GM12878 (cell line): Measurements from ENCODE around the gene FAM200B. TPM values are rescaled to one million over a fixed set of nuclear protein-coding genes. Genes with fewer than 3 reads are reported as not detected.

Source experiments
- ATAC-seq: fragments of 200-7000 bp; cut with Tn5 transposase; 3 replicates; pipeline ENCODE4 v1.9.1; 2020; ENCODE audit warnings: mild to moderate bottlenecking, moderate library complexity
- BruUV-seq: library from RNA; stranded (reverse); fragments of 400-500 nt; replicated peaks from 2 replicates; lab custom pipeline; 2021; lab: Mats Ljungman, UMichigan
- CTCF ChIA-PET: fragments of 300-600 bp; sonication (Branson Sonifier 250); formaldehyde crosslinking; extraction: SDS; loops from one replicate; lab custom pipeline; 2021; ENCODE audit warnings: inconsistent platforms; lab: Yijun Ruan, JAX
- POLR2A ChIA-PET: fragments of 350-600 bp; formaldehyde crosslinking; extraction: SDS; loops from one replicate; lab custom pipeline; 2021; ENCODE audit warnings: inconsistent platforms; lab: Charles Lee
- RAD21 ChIA-PET: fragments of 300-600 bp; sonication (Branson Sonifier 250); formaldehyde crosslinking; loops from one replicate; lab custom pipeline; 2023; ENCODE audit warnings: antibody characterized with exemption; ENCODE audit not compliant: unreplicated experiment; lab: Charles Lee
- SMC1A ChIA-PET: fragments of 300-600 bp; sonication (Branson Sonifier 250); formaldehyde crosslinking; loops from one replicate; lab custom pipeline; 2023; ENCODE audit not compliant: unreplicated experiment, uncharacterized antibody; lab: Charles Lee
- DNase-seq: peaks from one replicate; pipeline ENCODE4 v3.0.0-alpha.2; 2011; ENCODE audit warnings: low read depth, low spot score
- FAIRE-seq: peaks from 3 replicates; lab custom pipeline; 2011; peaks lifted over from hg19 to GRCh38; lab: Jason Lieb, UNC
- H2AFZ ChIP-seq: 2 replicates; pipeline ENCODE4 v1.6.0; 2011; ENCODE audit warnings: low read depth, low read length, control low read depth; ENCODE audit not compliant: control insufficient read depth
- H3K27ac ChIP-seq: 2 replicates; pipeline ENCODE4 v1.5.1; 2011; ENCODE audit warnings: control low read depth; ENCODE audit not compliant: control insufficient read depth, insufficient read depth
- H3K27me3 ChIP-seq, 2 experiments: replicated peaks in 1 of 2; 2 replicates each; pipeline versions ENCODE4 v1.6.0 to v1.6.1; 2011; ENCODE audit warnings: low read length in 1 of 2; ENCODE audit not compliant: control insufficient read depth in 2 of 2, insufficient read depth in 2 of 2
- H3K36me3 ChIP-seq, 2 experiments: 2 replicates each; pipeline ENCODE4 v1.5.1; 2011; ENCODE audit warnings: low read length in 1 of 2; ENCODE audit not compliant: control insufficient read depth in 2 of 2, insufficient read depth in 2 of 2
- H3K4me1 ChIP-seq: 2 replicates; pipeline ENCODE4 v1.6.1; 2011; ENCODE audit warnings: mild to moderate bottlenecking, low read length, moderate library complexity, mixed read lengths; ENCODE audit not compliant: control insufficient read depth, insufficient read depth
- H3K4me2 ChIP-seq: 2 replicates; pipeline ENCODE4 v1.6.0; 2011; ENCODE audit warnings: control low read depth; ENCODE audit not compliant: control insufficient read depth, insufficient read depth
- H3K4me3 ChIP-seq: fragments of 200-600 bp; sonication (generic); 2 replicates; pipeline ENCODE4 v1.5.1; 2016
- H3K79me2 ChIP-seq: 2 replicates; pipeline ENCODE4 v1.6.0; 2011; ENCODE audit warnings: low read length; ENCODE audit not compliant: control insufficient read depth, insufficient read depth
- H3K9ac ChIP-seq: 2 replicates; pipeline ENCODE4 v1.8.0; 2011; ENCODE audit warnings: low read length, control low read depth, mixed read lengths; ENCODE audit not compliant: control insufficient read depth, insufficient read depth
- H3K9me3 ChIP-seq: replicated peaks from 3 replicates; pipeline ENCODE4 v1.5.1; 2011; ENCODE audit warnings: mild to moderate bottlenecking, low read length; ENCODE audit not compliant: control insufficient read depth, insufficient read depth
- H4K20me1 ChIP-seq: 2 replicates; pipeline ENCODE4 v1.6.0; 2011; ENCODE audit not compliant: control insufficient read depth, insufficient read depth
- ATF2 ChIP-seq: IDR thresholded peaks from 2 replicates; pipeline ENCODE4 v1.6.1; 2012; ENCODE audit warnings: low read length, inconsistent platforms
- BMI1 ChIP-seq: fragments of 450-650 bp; IDR thresholded peaks from 2 replicates; pipeline ENCODE4 v1.6.1; 2016; ENCODE audit warnings: mild to moderate bottlenecking, moderate library complexity, borderline replicate concordance
- CTCF ChIP-seq, 3 experiments: IDR thresholded peaks in 2 of 3; conservative IDR thresholded peaks in 1 of 3; 2 replicates each; pipeline ENCODE4 v1.5.1; 2011; ENCODE audit warnings: low read depth in 3 of 3, low read length in 3 of 3, mild to moderate bottlenecking in 3 of 3, control low read depth in 2 of 3, moderate library complexity in 2 of 3, inconsistent platforms in 1 of 3, mixed read lengths in 1 of 3; ENCODE audit not compliant: control insufficient read depth in 2 of 3, insufficient read depth in 1 of 3; ENCODE audit errors: extremely low read depth in 1 of 3
- EGR1 ChIP-seq, 2 experiments: IDR thresholded peaks; 1 replicate in 1 of 2; 2 replicates in 1 of 2; pipeline ENCODE4 v1.6.1; 2011 to 2012; ENCODE audit warnings: low read depth in 2 of 2, low read length in 2 of 2, borderline replicate concordance in 1 of 2, mild to moderate bottlenecking in 1 of 2, moderate library complexity in 1 of 2
- MAX ChIP-seq: IDR thresholded peaks from 2 replicates; pipeline ENCODE4 v1.6.1; 2012; ENCODE audit warnings: low read depth, low read length, improper control_type of control experiment
- MYC ChIP-seq: IDR thresholded peaks from 2 replicates; pipeline ENCODE4 v1.6.1; 2011; ENCODE audit warnings: mild to moderate bottlenecking, low read length, moderate library complexity, inconsistent platforms; ENCODE audit not compliant: insufficient read depth, insufficient replicate concordance, insufficient read length, severe bottlenecking
- STAT3 ChIP-seq: IDR thresholded peaks from 2 replicates; pipeline ENCODE4 v1.6.1; 2011; ENCODE audit warnings: low read depth, low read length, improper control_type of control experiment
- ZBED1 ChIP-seq: IDR thresholded peaks from 2 replicates; pipeline ENCODE4 v1.6.1; 2016; ENCODE audit warnings: borderline replicate concordance
- ZNF384 ChIP-seq: IDR thresholded peaks from 2 replicates; pipeline ENCODE4 v1.6.1; 2012; ENCODE audit warnings: low read depth, mild to moderate bottlenecking, low read length, improper control_type of control experiment, borderline replicate concordance
- WGBS: methylation state at CpG from one replicate; pipeline ENCODE4 v1.1.6; 2016; ENCODE audit warnings: low lambda C conversion rate; ENCODE audit not compliant: insufficient replicate concordance, insufficient coverage; ENCODE audit errors: missing lambda C conversion rate; 5-methylcytosine and 5-hydroxymethylcytosine counted together
- in situ Hi-C: fragments of 300-500 bp; cut with MboI; formaldehyde crosslinking; loops from 9 replicates; pipeline ENCODE4 v1.14.3; 2018; ENCODE audit warnings: mixed read lengths
- intact Hi-C: fragments of 100-400 bp; cut with micrococcal nuclease; formaldehyde crosslinking; loops from one replicate; pipeline ENCODE4 v1.14.2; 2022; ENCODE audit not compliant: unreplicated experiment
- polyA plus RNA-seq, 11 experiments: library from polyadenylated mRNA; depleted of rRNA in 4 of 11; unstranded in 6 of 11; stranded (reverse) in 5 of 11; fragments of >200 nt; fragmentation: Nextera tagmentation in 4 of 11; fragmentation: Illumina TruSeq in 1 of 11; extraction: Ambion mirVana in 4 of 11; extraction: Trizol in 1 of 11; gene quantifications; 1 replicate in 1 of 11; 2 replicates in 10 of 11; pipeline versions ENCODE4 v1.2.1 to v1.2.3, GENCODE V29; 2011 to 2016; ENCODE audit warnings: inconsistent platforms in 2 of 11, missing spikeins in 2 of 11, low read depth in 1 of 11
- total RNA-seq, 4 experiments: library from RNA; depleted of rRNA in 3 of 4; stranded (reverse); fragments of >200 nt in 3 of 4; fragmentation: Illumina TruSeq in 1 of 4; extraction: Trizol in 1 of 4; gene quantifications; 2 replicates each; pipeline versions ENCODE4 v1.2.1 to v1.2.3, GENCODE V29; 2013 to 2021

Gene FAM200B
- total and polyA plus RNA-seq, 10 of the 15 experiments (the other 5 are each of a cell fraction or from before 2014, with no cell fraction given): 13.8 to 48.5 (median 25.5) TPM

- Histone ChIP-seq H3K79me2 (peaks cover 1% of the 10 kb centered on the region; the same call in 1 of the 2 replicates), H3K27ac (no peak overlapping the region), H4K20me1 (no peaks in the 10 kb centered on the region), H3K27me3 (no peaks in the 10 kb centered on the region), H3K4me3 (no peak overlapping the region), H2AFZ (no peak overlapping the region), H3K36me3 (0 out of 4 replicates have a peak, but pooled peaks cover 0 to 4% of the 10 kb centered on the region in 2 experiments), H3K9ac (no peak overlapping the region), H3K9me3 (no peaks in the 10 kb centered on the region), H3K4me1 (no peaks in the 10 kb centered on the region), H3K4me2 (no peak overlapping the region)
- TF ChIP-seq CTCF (IDR thresholded peaks at IDR 0.05 in 2 of 3, conservative IDR thresholded peaks at IDR 0.05 in 1 of 3; ENCODE audit: control insufficient read depth in 2 of 3, extremely low read depth in 1 of 3, insufficient read depth in 1 of 3, low read depth in 3 of 3, low read length in 3 of 3): no peak
- no peak for TF ChIP-seq MAX
- TF ChIP-seq ATF2: no peak
- no peak for TF ChIP-seq MYC
- TF ChIP-seq ZNF384: no peak
- TF ChIP-seq BMI1: no peak
- no peak for TF ChIP-seq ZBED1
- no peak for TF ChIP-seq EGR1 (IDR thresholded peaks at IDR 0.05; ENCODE audit: borderline replicate concordance in 1 of 2, low read depth in 2 of 2, low read length in 2 of 2)
- no peak for TF ChIP-seq STAT3
- in situ Hi-C loops (no loop called here), intact Hi-C loops (no loop called here)
- DNase-seq (no peak), ATAC-seq (no peak), FAIRE-seq (no peak)
- no TSS peak for BruUV-seq
- RAD21 ChIA-PET: no interaction called here
- 54% methylated on average over 2 of the region's 2 CpGs for WGBS
- SMC1A ChIA-PET: interaction anchor here (1.1 to 1.5 kb wide), 2 partner anchors 17 to 20 kb away, joined by 3 read pairs; no protein-coding TSS in a partner anchor
- POLR2A ChIA-PET: no interaction called here
- CTCF ChIA-PET: interaction anchor here (1.9 kb wide), 1 partner anchor 451 kb away, joined by 4 read pairs; no protein-coding TSS in a partner anchor
These were observed 7.9 kb downstream of the FAM200B start for GRCh38 chr4:15689540-15689939.
